MG63 (cell line): ENCODE measurements around the gene MYO5C. TPM values are rescaled to one million over a fixed set of nuclear protein-coding genes. Genes with fewer than 3 reads are reported as not detected.
A peak's percentile ranks its signal among the peaks of the same experiment; 100 is the strongest.
"Not testable (repeated sequence)": the region's sequence is repeated elsewhere in the genome, so short reads cannot be mapped to it uniquely, and the experiment has no call there.

Experiments used
- DNase-seq: peaks from one replicate; pipeline ENCODE4 v3.0.0-alpha.2; 2020
- H3K27me3 ChIP-seq: fragments of 250-450 bp; sonication (Bioruptor Pico); 2 replicates; pipeline ENCODE4 v1.5.1; 2020; ENCODE audit warnings: mild to moderate bottlenecking, moderate library complexity
- H3K36me3 ChIP-seq: fragments of 250-450 bp; sonication (Bioruptor Pico); 2 replicates; pipeline ENCODE4 v1.5.1; 2020; ENCODE audit warnings: mild to moderate bottlenecking, moderate library complexity
- H3K4me3 ChIP-seq: fragments of 250-450 bp; sonication (Bioruptor Pico); 2 replicates; pipeline ENCODE4 v1.5.1; 2020; ENCODE audit warnings: mild to moderate bottlenecking, moderate library complexity
- H3K9me3 ChIP-seq: fragments of 250-450 bp; sonication (Bioruptor Pico); 2 replicates; pipeline ENCODE4 v1.5.1; 2020; ENCODE audit warnings: mild to moderate bottlenecking, moderate library complexity
- total RNA-seq: library from RNA; depleted of rRNA; stranded (reverse); fragments of >200 nt; shearing (Covaris generic); gene quantifications from 2 replicates; pipeline ENCODE4 v1.2.3, GENCODE V29; 2014; ENCODE audit warnings: low replicate concordance

The MYO5C gene
- total RNA-seq, 1 experiment from 2014 or later = not detected

- peak; percentile 35 for DNase-seq
- H3K27me3 ChIP-seq = no peaks in the 10 kb centered on the region; the same call in 1 of the 2 replicates
- no peaks in the 10 kb centered on the region for H3K36me3 ChIP-seq
- H3K4me3 ChIP-seq = no peak overlapping the region
- no peaks in the 10 kb centered on the region for H3K9me3 ChIP-seq
Observed at GRCh38 chr15:52288051-52288942, 7.3 kb downstream of the MYO5C start.

- no peak for DNase-seq
- Histone ChIP-seq H3K27me3 (no peaks in the 10 kb centered on the region), H3K4me3 (no peak overlapping the region)
Observed at GRCh38 chr15:52287114-52287513, 8.5 kb downstream of the MYO5C start.

GRCh38 chr15:52285941-52286340 is 9.7 kb downstream of the MYO5C start:
- not testable (repeated sequence) for DNase-seq, H3K9me3 ChIP-seq, H3K27me3 ChIP-seq, H3K36me3 ChIP-seq
- H3K4me3 ChIP-seq = peak overlapping the region; percentile 27; the same call in 1 of the 2 replicates

More at GRCh38 chr15:52287114-52287513, 8.5 kb downstream of the MYO5C start:
- Histone ChIP-seq H3K36me3 (no peaks in the 10 kb centered on the region), H3K9me3 (no peaks in the 10 kb centered on the region)

GRCh38 chr15:52284164-52284563 is 11.4 kb downstream of the MYO5C start:
- no peaks in the 10 kb centered on the region for H3K36me3 ChIP-seq
- H3K4me3 ChIP-seq = no peak overlapping the region
- DNase-seq = no peak
- H3K9me3 ChIP-seq = no peaks in the 10 kb centered on the region
- H3K27me3 ChIP-seq = no peaks in the 10 kb centered on the region

GRCh38 chr15:52283281-52283680 is 12.3 kb downstream of the MYO5C start:
- no peak for DNase-seq
- H3K27me3 ChIP-seq = no peaks in the 10 kb centered on the region
- H3K9me3 ChIP-seq = no peaks in the 10 kb centered on the region
- no peaks in the 10 kb centered on the region for H3K36me3 ChIP-seq
- no peak overlapping the region for H3K4me3 ChIP-seq

- no peaks in the 10 kb centered on the region for H3K27me3 ChIP-seq
- no peak overlapping the region for H3K4me3 ChIP-seq
- no peaks in the 10 kb centered on the region for H3K9me3 ChIP-seq
- DNase-seq = no peak
- no peaks in the 10 kb centered on the region for H3K36me3 ChIP-seq
Observed at GRCh38 chr15:52282418-52282817, 13.2 kb downstream of the MYO5C start.

- Histone ChIP-seq H3K9me3 (no peaks in the 10 kb centered on the region), H3K36me3 (no peaks in the 10 kb centered on the region)
- DNase-seq = no peak
Observed at GRCh38 chr15:52281085-52282035, 14.2 kb downstream of the MYO5C start.

GRCh38 chr15:52280326-52281084 is 15.1 kb downstream of the MYO5C start:
- no peaks in the 10 kb centered on the region for H3K9me3 ChIP-seq
- no peaks in the 10 kb centered on the region for H3K27me3 ChIP-seq
- DNase-seq = no peak
- no peak overlapping the region for H3K4me3 ChIP-seq
- H3K36me3 ChIP-seq = no peaks in the 10 kb centered on the region

More at GRCh38 chr15:52281085-52282035, 14.2 kb downstream of the MYO5C start:
- Histone ChIP-seq H3K4me3 (no peak overlapping the region), H3K27me3 (no peaks in the 10 kb centered on the region)

GRCh38 chr15:52278636-52279367 is 16.8 kb downstream of the MYO5C start:
- Histone ChIP-seq H3K4me3 (no peak overlapping the region), H3K27me3 (no peaks in the 10 kb centered on the region)

GRCh38 chr15:52278135-52278534 is 17.5 kb downstream of the MYO5C start:
- DNase-seq = no peak
- H3K27me3 ChIP-seq = no peaks in the 10 kb centered on the region
- H3K4me3 ChIP-seq = no peak overlapping the region
- no peaks in the 10 kb centered on the region for H3K9me3 ChIP-seq
- no peaks in the 10 kb centered on the region for H3K36me3 ChIP-seq

More at GRCh38 chr15:52278636-52279367, 16.8 kb downstream of the MYO5C start:
- no peaks in the 10 kb centered on the region for H3K36me3 ChIP-seq
- no peaks in the 10 kb centered on the region for H3K9me3 ChIP-seq
- DNase-seq = no peak

GRCh38 chr15:52277575-52277974 is 18.0 kb downstream of the MYO5C start:
- no peaks in the 10 kb centered on the region for H3K9me3 ChIP-seq
- no peaks in the 10 kb centered on the region for H3K36me3 ChIP-seq
- no peak overlapping the region for H3K4me3 ChIP-seq
- no peak for DNase-seq
- H3K27me3 ChIP-seq = no peaks in the 10 kb centered on the region; the same call in 1 of the 2 replicates

GRCh38 chr15:52276256-52276770 is 19.3 kb downstream of the MYO5C start:
- no peak for DNase-seq
- no peaks in the 10 kb centered on the region for H3K36me3 ChIP-seq
- no peaks in the 10 kb centered on the region; the same call in 1 of the 2 replicates for H3K27me3 ChIP-seq
- H3K9me3 ChIP-seq = no peaks in the 10 kb centered on the region
- H3K4me3 ChIP-seq = no peak overlapping the region

- H3K4me3 ChIP-seq = no peak overlapping the region
- H3K36me3 ChIP-seq = no peaks in the 10 kb centered on the region
- H3K9me3 ChIP-seq = no peaks in the 10 kb centered on the region
- no peak for DNase-seq
- H3K27me3 ChIP-seq = peaks cover under 1% of the 10 kb centered on the region; the same call in 1 of the 2 replicates
Observed at GRCh38 chr15:52263563-52264282, 31.9 kb downstream of the MYO5C start.

GRCh38 chr15:52262364-52262763 is 33.2 kb downstream of the MYO5C start:
- DNase-seq = no peak

More at GRCh38 chr15:52262364-52262763, 33.2 kb downstream of the MYO5C start:
- no peaks in the 10 kb centered on the region for H3K36me3 ChIP-seq
- H3K9me3 ChIP-seq = no peaks in the 10 kb centered on the region
- no peaks in the 10 kb centered on the region for H3K27me3 ChIP-seq
- H3K4me3 ChIP-seq = no peak overlapping the region
